ENCODE data around the gene ANXA6. TPM values are rescaled to one million over a fixed set of nuclear protein-coding genes. Genes with fewer than 3 reads are reported as not detected.

ANXA6 gene
- total and polyA plus RNA-seq, 2 of the 4 experiments (the other 2 are of a cell fraction), result 355 to 610 TPM

DNA sequence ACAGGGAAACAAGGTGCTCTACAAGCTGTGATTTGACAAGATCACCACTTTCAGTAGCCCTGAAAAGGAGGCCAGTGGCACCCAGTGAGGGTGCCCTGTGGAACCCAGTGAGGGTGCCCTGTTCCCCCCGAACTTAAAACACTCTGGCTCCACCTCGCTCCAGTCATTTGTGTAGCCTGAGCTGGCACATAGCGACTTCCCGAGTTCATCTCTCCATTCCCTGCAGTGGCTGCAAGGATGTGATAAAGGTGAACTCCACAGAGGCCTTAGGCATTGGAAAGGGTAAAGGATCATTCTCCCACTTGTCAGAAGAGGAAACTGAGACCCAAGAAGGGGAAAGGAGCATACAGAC, 21.9 kb upstream of the ANXA6 start:
- no peak overlapping the region for H3K56ac ChIP-seq (ENCODE audit: extremely low read depth, insufficient read depth, low read length)
- ChIA-PET POLR2A (ENCODE audit: unreplicated experiment) (no interaction called here), CTCF (no interaction called here)
- no peaks in the 10 kb centered on the region for H4K20me1 ChIP-seq (ENCODE audit: insufficient read depth, low read length)
- no peak overlapping the region for H3K23ac ChIP-seq (ENCODE audit: low read depth, low read length)
- H3K4me3 ChIP-seq (ENCODE audit: insufficient read depth, low read depth, low read length), result no peak overlapping the region
- no peak overlapping the region for H2BK15ac ChIP-seq (ENCODE audit: low read depth, low read length)
- DNase-seq (no peak), ATAC-seq (ENCODE audit: low read depth) (no peak)
- no peaks in the 10 kb centered on the region for H3K36me3 ChIP-seq (ENCODE audit: control insufficient read depth, insufficient read depth, low read length)
- no peak overlapping the region for H3K18ac ChIP-seq (ENCODE audit: low read depth, low read length)
- H2BK20ac ChIP-seq (ENCODE audit: low read depth, low read length), result no peak overlapping the region
- no peak overlapping the region for H3K4me2 ChIP-seq (ENCODE audit: low read depth, low read length)
- H3K9ac ChIP-seq (ENCODE audit: low read depth, low read length), result no peak overlapping the region
- H4K91ac ChIP-seq (ENCODE audit: insufficient read depth, low read depth, low read length), result no peak overlapping the region
- dilution Hi-C loops (cut with HindIII; ENCODE audit: low sequenced_read_pairs, unreplicated experiment) (no loop called here), intact Hi-C loops (cut with micrococcal nuclease) (no loop called here), in situ Hi-C loops (cut with MboI; ENCODE audit: low sequenced_read_pairs) (no loop called here)
- peaks cover 16% of the 10 kb centered on the region for H3K27me3 ChIP-seq (ENCODE audit: control insufficient read depth, insufficient read depth, low read length)
- H3K9me1 ChIP-seq (ENCODE audit: insufficient read depth, low read length), result no peaks in the 10 kb centered on the region
- H2BK120ac ChIP-seq (ENCODE audit: low read depth, low read length), result no peak overlapping the region
- no peak overlapping the region for H2BK5ac ChIP-seq (ENCODE audit: low read depth, low read length, poor library complexity, severe bottlenecking)
- BruUV-seq (replicated peaks), result no TSS peak
- H3K27ac ChIP-seq (ENCODE audit: insufficient read depth, low read length), result no peak overlapping the region
- no peak overlapping the region for H3K14ac ChIP-seq (replicated peaks; ENCODE audit: low read depth, low read length)
- no peak overlapping the region for H2AFZ ChIP-seq (replicated peaks; ENCODE audit: low read length, poor library complexity)
- H3K4ac ChIP-seq (ENCODE audit: low read depth, low read length), result no peak overlapping the region
- H4K8ac ChIP-seq (ENCODE audit: low read depth in 2 of 2, low read length in 2 of 2), result no peak overlapping the region
- no peak overlapping the region for H2AK9ac ChIP-seq (replicated peaks; ENCODE audit: low read depth, low read length, poor library complexity)
- 56% methylated on average over 2 of the region's 4 CpGs; no CpG with 5 or more reads in 1 of the 2 experiments for WGBS, 2 experiments (ENCODE audit: extremely low coverage in 2 of 2, insufficient read length in 1 of 2)
- no peak overlapping the region for H2AK5ac ChIP-seq (ENCODE audit: low read depth, low read length)
- no peaks in the 10 kb centered on the region for H3K79me1 ChIP-seq (ENCODE audit: low read depth in 1 of 2, low read length in 2 of 2)
- H3K4me1 ChIP-seq (ENCODE audit: control insufficient read depth, insufficient read depth, low read length), result peaks cover 2% of the 10 kb centered on the region; the same call in 1 of the 2 replicates
- no peaks in the 10 kb centered on the region for H3K9me3 ChIP-seq (ENCODE audit: control insufficient read depth, insufficient read depth, low read length)
- no peak overlapping the region for H4K5ac ChIP-seq (ENCODE audit: low read depth, low read length)
- TF ChIP-seq RCOR1 (IDR thresholded peaks at IDR 0.05; ENCODE audit: insufficient replicate concordance, low read length) (no peak), CEBPB (IDR thresholded peaks at IDR 0.05; ENCODE audit: low read depth, low read length) (no peak), RFX5 (IDR thresholded peaks at IDR 0.05; ENCODE audit: low read depth, low read length) (no peak), MXI1 (IDR thresholded peaks at IDR 0.05; ENCODE audit: borderline replicate concordance, low read depth, low read length) (no peak), MAFK (IDR thresholded peaks at IDR 0.05; ENCODE audit: low read depth, low read length) (no peak), SMC3 (IDR thresholded peaks at IDR 0.05; ENCODE audit: low read depth, low read length) (no peak), RAD21 (IDR thresholded peaks at IDR 0.05; ENCODE audit: low read length) (no peak), POLR2A (IDR thresholded peaks at IDR 0.05; ENCODE audit: low read depth, low read length) (no peak), BHLHE40 (IDR thresholded peaks at IDR 0.05; ENCODE audit: low read depth, low read length) (no peak), FOS (IDR thresholded peaks at IDR 0.05; ENCODE audit: low read depth, low read length) (no peak), MAZ (IDR thresholded peaks at IDR 0.05; ENCODE audit: borderline replicate concordance, low read depth, low read length) (no peak), CHD1 (IDR thresholded peaks at IDR 0.05; ENCODE audit: low read depth, low read length) (no peak), NFE2L2 (IDR thresholded peaks at IDR 0.05; ENCODE audit: low read depth, low read length) (no peak)
- TF ChIP-seq, protein P1, sequence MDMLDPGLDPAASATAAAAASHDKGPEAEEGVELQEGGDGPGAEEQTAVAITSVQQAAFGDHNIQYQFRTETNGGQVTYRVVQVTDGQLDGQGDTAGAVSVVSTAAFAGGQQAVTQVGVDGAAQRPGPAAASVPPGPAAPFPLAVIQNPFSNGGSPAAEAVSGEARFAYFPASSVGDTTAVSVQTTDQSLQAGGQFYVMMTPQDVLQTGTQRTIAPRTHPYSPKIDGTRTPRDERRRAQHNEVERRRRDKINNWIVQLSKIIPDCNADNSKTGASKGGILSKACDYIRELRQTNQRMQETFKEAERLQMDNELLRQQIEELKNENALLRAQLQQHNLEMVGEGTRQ (IDR thresholded peaks at IDR 0.05; ENCODE audit: low read depth, low read length), result no peak
- TF ChIP-seq, protein P2, sequence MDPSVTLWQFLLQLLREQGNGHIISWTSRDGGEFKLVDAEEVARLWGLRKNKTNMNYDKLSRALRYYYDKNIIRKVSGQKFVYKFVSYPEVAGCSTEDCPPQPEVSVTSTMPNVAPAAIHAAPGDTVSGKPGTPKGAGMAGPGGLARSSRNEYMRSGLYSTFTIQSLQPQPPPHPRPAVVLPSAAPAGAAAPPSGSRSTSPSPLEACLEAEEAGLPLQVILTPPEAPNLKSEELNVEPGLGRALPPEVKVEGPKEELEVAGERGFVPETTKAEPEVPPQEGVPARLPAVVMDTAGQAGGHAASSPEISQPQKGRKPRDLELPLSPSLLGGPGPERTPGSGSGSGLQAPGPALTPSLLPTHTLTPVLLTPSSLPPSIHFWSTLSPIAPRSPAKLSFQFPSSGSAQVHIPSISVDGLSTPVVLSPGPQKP (IDR thresholded peaks at IDR 0.05; ENCODE audit: borderline replicate concordance, low read depth, low read length), result no peak
- TF ChIP-seq, protein P3, sequence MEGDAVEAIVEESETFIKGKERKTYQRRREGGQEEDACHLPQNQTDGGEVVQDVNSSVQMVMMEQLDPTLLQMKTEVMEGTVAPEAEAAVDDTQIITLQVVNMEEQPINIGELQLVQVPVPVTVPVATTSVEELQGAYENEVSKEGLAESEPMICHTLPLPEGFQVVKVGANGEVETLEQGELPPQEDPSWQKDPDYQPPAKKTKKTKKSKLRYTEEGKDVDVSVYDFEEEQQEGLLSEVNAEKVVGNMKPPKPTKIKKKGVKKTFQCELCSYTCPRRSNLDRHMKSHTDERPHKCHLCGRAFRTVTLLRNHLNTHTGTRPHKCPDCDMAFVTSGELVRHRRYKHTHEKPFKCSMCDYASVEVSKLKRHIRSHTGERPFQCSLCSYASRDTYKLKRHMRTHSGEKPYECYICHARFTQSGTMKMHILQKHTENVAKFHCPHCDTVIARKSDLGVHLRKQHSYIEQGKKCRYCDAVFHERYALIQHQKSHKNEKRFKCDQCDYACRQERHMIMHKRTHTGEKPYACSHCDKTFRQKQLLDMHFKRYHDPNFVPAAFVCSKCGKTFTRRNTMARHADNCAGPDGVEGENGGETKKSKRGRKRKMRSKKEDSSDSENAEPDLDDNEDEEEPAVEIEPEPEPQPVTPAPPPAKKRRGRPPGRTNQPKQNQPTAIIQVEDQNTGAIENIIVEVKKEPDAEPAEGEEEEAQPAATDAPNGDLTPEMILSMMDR (conservative IDR thresholded peaks at IDR 0.05; ENCODE audit: low read depth, low read length), result no peak

Measured in IMR-90 (cell line).